CD4-positive, alpha-beta T cell treated with Interleukin-10 for 1 hour (primary cell): ENCODE measurements around the gene MESD.

Experiments used
- DNase-seq: peaks from one replicate; pipeline ENCODE4 v3.0.0-alpha.2; 2020

The MESD gene

DNA sequence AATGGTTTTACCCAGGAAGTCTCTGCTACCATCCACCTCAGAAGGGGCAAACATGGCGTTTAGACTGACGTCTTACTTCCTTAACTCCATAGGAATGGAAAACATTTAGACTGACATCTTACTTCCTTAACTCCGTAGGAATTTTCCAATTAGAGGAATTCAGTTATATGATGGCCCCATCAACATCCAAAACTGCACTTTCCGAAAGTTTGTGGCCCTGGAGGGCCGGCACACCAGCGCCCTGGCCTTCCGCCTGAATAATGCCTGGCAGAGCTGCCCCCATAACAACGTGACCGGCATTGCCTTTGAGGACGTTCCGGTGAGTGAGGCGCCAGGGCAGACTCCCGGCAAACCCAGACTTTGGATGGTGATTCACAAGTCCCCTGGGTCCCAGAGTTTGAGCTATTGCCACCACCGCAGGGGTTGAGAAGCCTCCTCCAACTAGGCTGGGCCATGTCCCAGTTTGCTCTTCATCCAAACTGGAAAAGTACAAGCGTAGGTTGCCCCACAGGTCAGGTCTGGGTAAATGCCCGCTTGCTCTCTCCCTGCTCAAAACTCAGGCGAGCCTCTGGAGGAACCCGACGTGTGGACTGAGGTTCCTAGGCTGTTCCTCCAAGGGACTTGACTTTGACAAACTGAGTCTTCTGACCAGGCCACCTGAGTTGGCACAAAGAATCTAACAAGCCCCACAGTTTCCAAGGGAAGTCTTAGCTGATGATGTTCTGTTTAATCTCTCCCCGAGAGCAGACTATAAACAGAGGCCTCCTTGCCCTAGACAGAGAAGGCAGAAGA lies 57.7 kb downstream of the MESD start:
- DNase-seq: no peak

DNA sequence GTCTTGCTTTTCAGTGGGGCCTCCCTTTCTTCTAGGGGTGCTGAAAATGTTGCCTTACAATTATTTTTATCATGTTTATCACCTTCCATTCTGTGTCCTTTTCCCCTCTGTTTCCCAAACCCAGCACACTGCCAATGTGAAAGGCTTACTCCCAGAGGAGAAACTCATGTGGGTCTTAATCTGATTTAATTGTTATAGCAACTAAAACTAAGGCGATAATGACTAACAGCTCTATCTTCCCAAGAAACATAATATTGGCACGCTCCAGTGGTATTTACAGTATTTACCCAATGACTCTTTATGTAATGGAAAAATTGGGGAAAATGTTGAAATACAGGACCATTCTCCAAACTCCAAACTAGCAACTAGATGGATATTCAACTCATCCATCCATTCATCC lies 58.4 kb downstream of the MESD start:
- no peak for DNase-seq

DNA sequence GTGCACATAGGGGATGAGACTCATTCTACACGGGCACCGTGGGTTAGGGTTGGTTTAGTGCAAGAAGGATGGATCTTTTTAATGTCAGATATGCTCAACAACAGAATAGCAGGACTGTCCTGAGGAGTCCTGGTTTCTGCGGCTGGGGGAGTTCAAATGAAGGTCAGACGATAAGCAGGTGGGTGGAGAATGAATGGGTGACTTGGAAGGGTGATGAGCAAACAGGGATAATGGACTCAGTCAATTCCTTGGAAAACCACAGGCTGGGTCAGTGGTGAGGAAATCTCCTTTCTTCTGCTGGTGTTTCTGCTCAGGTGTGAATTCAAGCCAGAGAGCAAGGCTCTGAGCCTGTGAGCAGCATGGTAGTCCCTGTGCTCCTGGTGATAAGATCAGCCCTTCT lies 59.9 kb downstream of the MESD start:
- no peak for DNase-seq

DNA sequence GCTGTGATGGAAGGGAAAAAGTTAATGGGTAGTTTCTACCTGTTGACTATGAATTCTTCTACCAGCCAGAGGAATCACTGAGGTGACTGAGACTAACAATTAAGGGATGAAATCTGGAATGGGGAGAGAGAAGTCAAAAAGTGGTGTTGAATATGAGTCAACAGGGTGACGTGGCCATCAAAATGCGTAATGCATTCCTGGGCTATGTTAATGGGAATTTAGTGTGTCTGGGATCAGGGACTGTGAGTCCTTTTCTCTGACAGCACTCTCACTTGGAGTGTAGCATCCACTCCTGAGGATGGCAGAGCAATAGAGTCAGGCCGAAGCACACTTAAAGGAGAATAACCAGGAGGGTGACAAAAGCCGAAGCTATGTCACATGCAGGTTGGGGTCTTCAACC lies 60.4 kb downstream of the MESD start:
- DNase-seq: no peak

DNA sequence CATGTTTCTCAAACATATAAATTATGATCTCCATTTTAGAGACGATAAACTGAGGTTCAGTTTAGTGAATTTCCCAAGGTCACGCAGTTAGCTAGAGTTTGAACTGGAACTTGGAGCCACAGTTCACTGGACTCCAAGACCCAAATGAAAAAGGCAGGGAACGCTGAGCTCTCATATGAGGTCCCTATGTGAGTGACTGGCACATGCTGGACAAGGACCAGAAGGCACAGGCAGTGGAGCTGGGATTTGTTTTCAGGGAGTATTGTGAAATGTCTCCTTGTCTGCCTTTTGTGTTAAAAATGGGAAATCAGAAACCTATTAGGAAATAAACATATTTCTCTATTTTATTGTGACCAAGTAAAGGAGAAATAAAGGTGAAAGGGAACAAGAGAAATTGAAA lies 63.5 kb downstream of the MESD start:
- DNase-seq: no peak

DNA sequence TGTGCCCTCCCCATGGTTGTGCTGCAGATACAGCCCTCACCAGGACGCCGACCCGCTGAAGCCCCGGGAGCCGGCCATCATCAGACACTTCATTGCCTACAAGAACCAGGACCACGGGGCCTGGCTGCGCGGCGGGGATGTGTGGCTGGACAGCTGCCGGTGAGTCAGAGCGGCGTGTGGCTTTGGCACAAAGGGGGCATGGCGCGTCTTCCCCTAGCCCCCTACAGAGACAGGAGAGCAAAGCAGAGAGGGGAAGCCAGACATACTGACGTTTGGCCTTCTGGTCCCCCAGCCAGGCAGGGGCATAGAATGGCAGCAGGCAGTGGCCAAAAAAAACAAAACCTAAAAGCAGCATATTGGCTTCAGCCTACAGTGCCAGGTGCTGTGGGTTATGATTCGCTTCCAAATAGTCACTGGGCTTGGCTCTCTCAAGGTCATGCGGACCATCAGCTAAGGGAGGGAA lies 64.0 kb downstream of the MESD start:
- no peak for DNase-seq

DNA sequence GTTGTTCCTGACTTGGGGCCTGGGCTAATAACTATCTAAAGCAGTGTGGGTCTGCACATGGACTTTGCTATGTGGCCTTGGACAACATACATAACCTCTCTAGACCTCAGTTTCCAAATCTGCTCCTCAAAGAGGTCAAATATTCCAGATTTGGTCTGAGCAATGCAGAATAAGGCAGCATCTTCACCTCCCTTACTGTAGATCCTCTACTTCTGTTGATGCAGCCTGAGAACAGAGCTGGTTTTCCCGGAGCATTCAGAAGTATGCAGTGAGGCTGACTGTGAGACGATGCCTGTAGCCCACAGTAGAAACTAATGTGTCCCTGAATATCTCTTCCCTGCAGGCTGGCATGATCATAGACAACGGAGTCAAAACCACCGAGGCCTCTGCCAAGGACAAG lies 65.3 kb downstream of the MESD start:
- no peak for DNase-seq

DNA sequence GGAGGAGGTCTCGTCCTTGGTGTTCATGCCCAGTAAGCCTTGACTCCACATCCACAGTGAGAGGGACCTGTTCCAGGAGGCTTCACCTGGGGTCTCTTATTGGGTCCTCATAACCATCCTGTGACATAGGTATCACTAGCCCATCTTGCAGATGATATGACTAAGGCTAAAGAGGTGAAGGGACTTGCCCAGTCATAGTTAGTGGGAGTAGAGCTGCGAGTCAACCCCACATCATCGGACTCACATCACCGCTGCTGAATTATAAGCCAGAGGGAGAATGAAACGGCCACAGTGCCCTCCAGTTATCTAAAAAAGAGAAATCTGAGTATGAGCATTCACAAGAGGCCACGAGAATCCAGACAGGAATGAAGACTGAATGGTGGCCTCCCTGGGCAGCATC lies 66.0 kb downstream of the MESD start:
- DNase-seq: no peak

DNA sequence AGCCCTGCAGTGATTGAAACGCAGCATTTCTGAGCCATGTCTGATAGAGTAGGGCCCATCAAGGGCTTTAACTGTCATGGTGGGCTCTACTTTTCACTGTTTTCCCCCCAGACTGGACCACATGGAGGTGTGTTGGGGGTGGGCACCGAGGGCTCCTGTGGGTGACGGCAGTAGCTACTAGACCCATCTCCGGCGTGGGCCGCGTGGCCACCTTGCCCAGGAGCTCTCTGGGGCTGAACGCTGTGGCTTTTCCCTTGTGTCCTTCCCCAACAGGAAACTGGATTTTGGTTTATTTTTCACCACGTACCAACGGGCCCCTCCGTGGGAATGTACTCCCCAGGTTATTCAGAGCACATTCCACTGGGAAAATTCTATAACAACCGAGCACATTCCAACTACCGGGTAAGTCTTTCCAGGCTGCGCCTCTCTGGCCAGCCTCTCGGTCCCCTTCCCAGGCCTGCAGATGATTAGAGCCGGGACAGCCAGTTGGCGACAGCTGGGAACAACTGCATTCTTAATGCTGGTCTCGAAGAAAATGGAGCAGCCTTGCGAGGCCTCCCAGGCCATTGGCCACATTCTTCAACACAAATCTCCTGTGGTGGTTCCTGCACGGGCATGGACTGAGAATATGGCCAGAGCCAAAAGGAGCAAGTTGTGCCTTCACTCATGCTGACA lies 67.7 kb downstream of the MESD start:
- DNase-seq: no peak

DNA sequence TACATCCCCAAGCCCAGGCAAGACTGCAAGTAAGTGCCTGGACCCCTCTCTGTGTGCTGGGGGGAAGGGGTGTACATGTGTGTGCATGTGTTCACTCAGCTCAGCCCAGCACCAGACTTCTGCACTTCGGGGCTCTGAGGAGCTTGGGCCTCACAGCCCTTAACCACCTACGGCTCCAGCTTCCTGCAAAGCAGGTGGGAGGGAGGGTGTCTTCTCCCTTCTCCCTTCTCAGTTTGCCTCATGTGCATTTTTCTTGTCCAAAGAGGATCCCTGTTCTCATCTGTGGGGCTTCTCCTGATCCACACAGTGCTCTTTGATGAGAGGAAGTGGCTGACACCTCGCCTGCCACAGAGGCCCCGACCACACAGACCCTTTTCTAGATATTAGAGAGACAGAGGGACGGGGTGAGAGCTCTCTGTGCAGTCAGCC lies 69.3 kb downstream of the MESD start:
- no peak for DNase-seq

DNA sequence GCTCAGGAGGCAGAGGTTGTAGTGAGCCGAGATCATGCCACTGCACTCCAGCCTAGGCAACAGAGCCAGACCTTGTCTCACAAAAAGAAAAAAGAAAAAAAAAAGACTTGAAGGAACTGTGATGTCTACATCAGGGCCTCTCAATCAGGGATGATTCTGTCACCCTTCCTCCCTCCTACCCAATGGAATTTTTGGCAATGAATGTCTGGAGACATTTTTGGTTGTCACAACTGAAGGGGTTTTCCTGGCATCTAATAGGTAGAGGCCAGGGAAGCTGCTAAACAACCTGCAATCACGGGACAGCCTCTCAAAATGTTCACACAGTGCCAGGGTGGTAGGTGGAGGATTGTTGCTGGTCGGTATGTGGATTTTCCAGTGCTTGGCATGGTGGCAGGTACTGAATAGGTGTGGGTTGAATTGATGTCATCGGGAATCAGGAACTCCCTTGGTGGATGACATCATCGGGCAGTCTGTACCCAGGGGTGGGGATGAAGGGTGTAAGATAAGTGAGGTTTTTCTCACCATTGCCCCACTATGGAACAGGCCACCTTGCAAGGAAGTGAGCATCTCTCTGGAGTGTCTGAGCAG lies 71.3 kb downstream of the MESD start:
- DNase-seq: no peak

DNA sequence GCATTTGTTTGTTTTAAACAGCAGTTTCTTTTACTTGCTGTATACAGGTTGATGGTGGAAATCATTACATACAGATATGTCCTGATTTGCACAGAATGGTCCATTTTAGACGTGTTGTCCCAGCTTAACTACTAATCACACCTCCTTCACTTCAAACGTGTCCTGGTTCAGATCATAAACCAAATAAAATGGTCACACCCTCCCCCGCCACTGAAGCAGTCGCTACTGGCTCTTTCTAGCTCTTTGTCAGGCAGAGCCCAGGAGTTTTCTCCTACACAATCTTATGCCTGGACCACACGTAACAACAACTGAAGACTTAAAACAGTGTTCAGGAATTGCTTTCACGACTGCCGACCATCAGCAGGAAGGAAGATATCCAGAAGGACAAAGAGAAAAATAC lies 73.6 kb downstream of the MESD start:
- no peak for DNase-seq

DNA sequence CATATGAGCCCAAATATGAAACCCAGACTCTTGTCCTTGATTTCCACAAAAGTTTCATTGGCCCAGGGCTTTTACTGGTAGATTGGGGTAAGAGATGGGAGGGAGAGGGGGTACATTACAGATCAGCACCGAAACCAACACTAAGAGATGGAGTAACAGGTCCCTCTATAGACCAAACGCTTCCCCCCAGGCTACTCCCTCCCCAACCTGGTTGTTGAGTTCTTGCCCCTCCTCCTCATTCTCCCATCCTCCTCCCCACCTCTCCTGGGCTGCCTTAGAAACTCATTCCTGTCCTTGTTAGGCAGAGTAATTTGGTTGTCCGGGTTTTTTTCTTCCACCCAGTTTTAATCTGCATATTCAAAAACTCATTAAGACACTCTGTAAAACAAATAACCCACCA lies 74.1 kb downstream of the MESD start:
- no peak for DNase-seq

DNA sequence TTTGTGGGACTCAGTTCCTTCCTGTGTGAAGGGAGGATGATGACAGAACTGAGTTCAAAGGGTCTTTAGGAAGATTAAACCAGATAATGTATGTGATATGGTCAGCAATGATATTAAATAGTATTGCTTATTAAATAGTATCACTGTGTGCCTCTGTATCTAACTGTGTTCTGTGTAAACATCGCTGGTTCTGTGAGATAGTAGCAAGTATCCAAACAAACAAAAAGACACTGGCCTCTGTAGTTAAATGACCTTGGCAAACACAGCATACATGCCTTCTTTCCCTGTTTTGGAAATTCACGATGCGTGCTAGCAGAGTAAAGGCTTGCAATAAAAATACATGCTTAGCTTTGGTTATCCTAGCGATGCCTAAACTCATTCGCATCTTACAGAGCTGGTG lies 76.1 kb downstream of the MESD start:
- DNase-seq: no peak

DNA sequence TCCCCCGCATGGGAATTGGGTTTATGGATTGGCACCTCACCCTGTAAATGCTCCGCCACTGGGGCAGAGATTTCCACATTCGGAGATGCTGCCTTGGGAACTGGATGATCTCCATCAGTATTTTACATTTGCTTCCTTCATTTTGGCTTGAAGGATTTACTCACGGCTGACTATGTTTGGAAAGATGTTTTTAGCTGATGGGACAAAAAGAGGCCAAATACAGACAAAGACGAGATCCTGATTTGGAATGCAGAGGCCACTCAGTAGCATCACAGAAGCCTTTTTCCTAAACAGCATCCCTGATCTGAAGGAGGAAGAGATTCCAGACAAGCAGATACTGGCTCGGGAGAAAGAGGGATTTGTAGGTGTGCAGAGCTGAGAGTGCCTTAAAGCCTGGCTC lies 76.9 kb downstream of the MESD start:
- no peak for DNase-seq

DNA sequence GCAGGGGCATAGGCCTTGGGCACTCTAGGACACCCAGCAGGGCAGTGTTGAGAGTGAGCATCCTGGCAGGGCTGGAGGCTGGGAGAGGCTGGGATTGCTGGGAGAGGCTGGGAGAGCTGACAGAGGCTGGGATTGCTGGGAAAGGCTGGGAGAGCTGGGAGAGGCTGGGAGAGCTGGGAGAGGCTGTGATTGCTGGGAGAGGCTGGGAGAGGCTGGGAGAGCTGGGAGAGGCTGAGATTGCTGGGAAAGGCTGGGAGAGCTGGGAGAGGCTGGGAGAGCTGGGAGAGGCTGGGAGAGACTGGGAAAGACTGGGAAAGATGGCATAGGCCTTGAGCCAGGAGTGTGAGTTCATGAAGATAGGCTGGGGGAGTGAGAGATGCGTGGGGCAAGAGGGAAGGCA lies 77.8 kb downstream of the MESD start:
- no peak for DNase-seq

DNA sequence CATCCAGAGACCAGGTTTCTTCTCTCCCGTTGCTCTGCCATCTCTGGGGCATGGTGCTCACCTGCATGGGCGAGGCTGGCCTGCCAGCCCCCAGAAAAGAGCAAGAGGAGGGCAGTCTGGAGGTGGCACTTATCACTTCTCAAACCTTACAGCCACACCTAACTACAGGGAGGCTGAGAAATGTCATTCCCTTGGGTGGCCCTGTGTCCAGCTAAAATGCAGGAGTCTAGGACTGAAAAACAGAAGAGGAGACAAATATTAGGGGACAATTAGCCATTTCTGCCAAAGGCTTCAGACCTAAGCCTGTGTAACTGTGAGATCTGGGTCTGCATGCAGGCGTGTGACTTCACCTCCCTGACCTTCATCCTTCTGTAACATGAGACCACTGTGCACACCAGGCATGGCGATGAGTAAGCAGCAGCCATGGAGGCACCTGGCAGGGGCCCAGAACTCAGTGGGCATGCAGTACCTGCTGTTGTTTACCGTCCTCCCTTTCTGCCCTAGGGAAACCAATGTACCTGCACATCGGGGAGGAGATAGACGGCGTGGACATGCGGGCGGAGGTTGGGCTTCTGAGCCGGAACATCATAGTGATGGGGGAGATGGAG lies 83.4 kb downstream of the MESD start:
- DNase-seq: no peak

DNA sequence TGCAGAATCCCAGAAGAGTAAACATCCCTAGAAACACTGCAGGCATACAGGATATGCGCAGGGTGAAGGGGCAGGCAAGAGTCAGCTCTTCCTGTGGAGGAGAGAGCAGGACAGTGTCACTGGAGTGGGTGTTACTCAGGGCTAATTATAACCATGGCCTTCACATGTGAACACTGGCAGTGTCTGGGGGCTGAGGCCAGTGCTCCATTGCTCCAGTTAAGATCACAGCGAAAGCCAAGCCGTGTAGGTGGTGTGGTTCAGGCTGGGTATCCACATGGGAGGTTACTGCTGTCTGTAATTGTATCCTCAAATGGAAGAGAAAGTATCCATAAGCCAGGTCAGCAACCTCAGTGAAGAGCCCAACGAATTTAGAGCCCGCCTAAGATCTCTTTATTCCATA lies 84.6 kb downstream of the MESD start:
- DNase-seq: no peak

DNA sequence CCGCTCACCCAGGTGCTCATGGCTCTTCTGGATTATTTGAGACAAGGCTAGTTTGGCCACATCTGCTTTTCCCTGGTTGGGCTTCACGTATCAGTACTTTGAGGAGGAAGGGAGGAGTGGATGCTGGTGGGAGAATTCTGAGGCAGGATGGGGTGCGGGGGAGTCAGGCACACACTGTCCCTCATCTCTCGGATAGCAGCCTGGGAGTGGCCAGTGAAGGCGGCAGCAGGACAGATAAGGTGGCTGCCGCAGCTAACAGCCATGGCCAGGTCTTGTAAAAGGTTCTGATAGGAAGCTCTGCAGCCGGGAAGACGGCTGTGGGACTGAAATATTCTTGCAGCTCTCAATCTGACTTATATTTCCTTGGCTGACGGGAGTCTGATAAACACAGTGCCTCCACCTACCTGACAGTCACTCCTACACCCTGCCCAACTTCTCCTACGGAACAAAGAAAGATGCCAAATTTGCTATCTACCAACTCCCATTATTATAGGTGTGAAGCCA lies 87.3 kb downstream of the MESD start:
- DNase-seq: no peak

DNA sequence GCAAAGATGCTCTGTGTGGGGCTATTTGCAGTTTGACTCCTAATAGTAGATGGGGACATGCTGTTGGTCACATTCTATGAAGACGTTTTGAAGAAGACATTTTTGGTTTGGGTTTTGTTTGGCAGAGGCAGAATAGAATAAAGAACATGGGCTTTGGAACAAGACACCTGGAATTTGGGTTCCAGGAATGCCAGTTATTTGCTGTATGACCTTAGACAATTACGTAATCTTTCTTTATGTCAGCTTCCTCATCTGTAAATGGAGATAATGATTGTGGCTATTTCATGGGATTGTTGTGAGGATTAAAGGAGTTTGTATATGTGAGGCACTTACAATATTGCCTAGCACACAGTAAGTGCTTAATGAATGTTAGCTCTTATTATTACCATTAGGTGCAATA lies 91.6 kb downstream of the MESD start:
- no peak for DNase-seq
